ENCODE data around the gene BCAP31.

The BCAP31 gene

DNA sequence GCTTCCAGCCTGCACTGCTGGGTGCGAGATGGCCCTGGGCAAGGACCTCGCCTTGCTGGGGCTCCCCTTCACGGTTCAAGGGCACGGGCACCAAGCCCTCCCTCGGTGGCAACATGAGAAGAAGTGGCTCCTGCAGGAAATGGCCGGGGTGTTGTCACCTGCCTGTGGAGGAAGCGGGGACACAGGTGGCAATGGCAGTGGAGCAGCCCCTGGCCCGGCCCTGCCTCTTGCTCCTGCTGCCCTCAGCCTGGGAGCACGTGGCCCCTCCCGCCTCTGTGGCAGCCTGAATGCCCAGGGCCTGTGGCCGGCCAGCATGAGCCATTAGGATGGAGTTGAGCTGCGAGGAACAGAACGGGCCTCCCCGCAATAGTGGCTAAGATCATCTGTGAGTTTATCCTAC, 17.3 kb upstream of the BCAP31 start:
- Histone ChIP-seq H3K27me3 (ENCODE audit: insufficient read depth, insufficient read length) (no peaks in the 10 kb centered on the region), H3K4me3 (ENCODE audit: insufficient read length, low read depth) (no peak overlapping the region), H3K36me3 (ENCODE audit: insufficient read depth, insufficient read length, low read length) (no peaks in the 10 kb centered on the region), H3K4me1 (ENCODE audit: insufficient read depth, insufficient read length) (no peaks in the 10 kb centered on the region), H3K9me3 (ENCODE audit: insufficient read depth, low read length) (no peaks in the 10 kb centered on the region), H3K9ac (ENCODE audit: insufficient read length, low read depth) (no peak overlapping the region)
- TF ChIP-seq ZNF274 (IDR thresholded peaks at IDR 0.05; ENCODE audit: low read depth, low read length): no peak
- no peak for TF ChIP-seq YY1 (IDR thresholded peaks at IDR 0.05; ENCODE audit: insufficient read depth, insufficient read length)
- no peak for TF ChIP-seq SUZ12 (IDR thresholded peaks at IDR 0.05; ENCODE audit: extremely low read depth, insufficient read depth, insufficient read length)
- no peak for DNase-seq (ENCODE audit: low read depth, low spot score)

- Histone ChIP-seq H3K36me3 (ENCODE audit: insufficient read depth, insufficient read length, low read length) (no peaks in the 10 kb centered on the region), H3K4me1 (ENCODE audit: insufficient read depth, insufficient read length) (peaks cover 2% of the 10 kb centered on the region), H3K9ac (ENCODE audit: insufficient read length, low read depth) (no peak overlapping the region), H3K27me3 (ENCODE audit: insufficient read depth, insufficient read length) (no peaks in the 10 kb centered on the region), H3K4me3 (ENCODE audit: insufficient read length, low read depth) (no peak overlapping the region), H3K9me3 (ENCODE audit: insufficient read depth, low read length) (no peaks in the 10 kb centered on the region)
- no peak for TF ChIP-seq YY1 (IDR thresholded peaks at IDR 0.05; ENCODE audit: insufficient read depth, insufficient read length)
- TF ChIP-seq ZNF274 (IDR thresholded peaks at IDR 0.05; ENCODE audit: low read depth, low read length): no peak
- TF ChIP-seq SUZ12 (IDR thresholded peaks at IDR 0.05; ENCODE audit: extremely low read depth, insufficient read depth, insufficient read length): no peak
- DNase-seq (ENCODE audit: low read depth, low spot score): no peak
These were observed 16.5 kb upstream of the BCAP31 start for GRCh38 chrX:153740631-153741222.

DNA sequence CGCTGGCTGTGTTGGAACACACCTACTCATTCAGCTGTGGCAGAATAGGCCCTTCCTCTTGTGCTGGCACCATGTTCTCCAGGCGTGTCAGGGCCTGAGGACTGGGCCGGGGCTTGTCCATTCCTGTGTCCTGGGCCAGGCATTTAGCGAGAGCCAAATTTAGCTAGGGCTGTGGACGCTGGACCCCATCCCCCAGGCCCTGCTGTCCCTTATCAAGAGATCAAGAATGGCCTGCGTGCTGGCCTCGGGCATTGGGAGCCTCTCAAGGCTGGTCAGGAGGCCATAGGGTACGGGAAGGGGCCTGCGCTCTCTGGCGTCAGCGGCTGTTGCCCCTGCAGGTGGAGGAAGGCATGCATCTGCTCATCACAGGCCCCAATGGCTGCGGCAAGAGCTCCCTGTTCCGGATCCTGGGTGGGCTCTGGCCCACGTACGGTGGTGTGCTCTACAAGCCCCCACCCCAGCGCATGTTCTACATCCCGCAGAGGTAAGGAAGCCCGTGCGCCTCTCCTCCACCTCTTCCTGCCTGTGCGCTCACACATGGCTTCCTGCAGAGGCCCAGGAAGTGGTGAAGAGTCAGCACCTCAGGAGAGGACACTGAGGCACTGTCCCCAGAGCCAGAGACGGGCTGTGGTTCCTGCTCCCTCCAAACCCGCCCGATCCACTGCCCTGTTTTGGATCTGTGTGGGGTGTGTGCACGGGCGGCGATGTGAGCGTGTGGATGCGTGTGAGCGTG, 15.7 kb upstream of the BCAP31 start:
- Histone ChIP-seq H3K27me3 (ENCODE audit: insufficient read depth, insufficient read length) (no peaks in the 10 kb centered on the region), H3K9ac (ENCODE audit: insufficient read length, low read depth) (no peak overlapping the region)
- TF ChIP-seq SUZ12 (IDR thresholded peaks at IDR 0.05; ENCODE audit: extremely low read depth, insufficient read depth, insufficient read length) (no peak), ZNF274 (IDR thresholded peaks at IDR 0.05; ENCODE audit: low read depth, low read length) (no peak), YY1 (IDR thresholded peaks at IDR 0.05; ENCODE audit: insufficient read depth, insufficient read length) (no peak)

DNA sequence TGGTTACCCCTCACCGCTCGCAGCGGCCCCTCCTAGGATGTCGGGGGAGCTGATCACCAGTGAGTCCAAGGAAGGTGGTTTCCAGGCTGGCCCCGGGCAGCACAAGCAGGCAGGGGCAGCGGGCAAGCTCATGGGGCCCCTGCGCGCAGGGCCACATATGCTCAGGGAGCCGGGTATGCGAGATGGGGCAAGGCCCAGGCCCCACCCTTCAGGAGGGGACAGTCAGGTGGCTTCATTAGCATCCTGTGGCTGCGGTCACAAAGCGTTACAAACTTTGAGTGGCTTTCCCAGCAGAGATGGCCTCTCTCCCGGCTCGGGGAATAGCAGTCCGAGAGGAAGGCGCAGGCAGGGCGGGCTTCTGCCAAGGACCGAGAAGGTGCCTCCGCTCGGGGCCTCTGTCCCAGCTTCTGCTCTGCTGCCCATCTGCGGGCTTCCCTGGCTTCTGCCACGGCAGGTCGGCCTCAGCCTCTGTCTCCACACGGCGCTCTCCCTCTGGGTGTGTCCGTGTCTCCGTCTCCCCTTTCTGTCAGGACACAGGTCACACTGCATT, 13.9 kb upstream of the BCAP31 start:
- peaks cover 2% of the 10 kb centered on the region for H3K4me1 ChIP-seq (ENCODE audit: insufficient read depth, insufficient read length)
- H3K36me3 ChIP-seq (ENCODE audit: insufficient read depth, insufficient read length, low read length): no peaks in the 10 kb centered on the region
- TF ChIP-seq YY1 (IDR thresholded peaks at IDR 0.05; ENCODE audit: insufficient read depth, insufficient read length) (no peak), ZNF274 (IDR thresholded peaks at IDR 0.05; ENCODE audit: low read depth, low read length) (no peak), SUZ12 (IDR thresholded peaks at IDR 0.05; ENCODE audit: extremely low read depth, insufficient read depth, insufficient read length) (no peak)
- no peak for DNase-seq (ENCODE audit: low read depth, low spot score)
- no peaks in the 10 kb centered on the region for H3K27me3 ChIP-seq (ENCODE audit: insufficient read depth, insufficient read length)
- H3K9me3 ChIP-seq (ENCODE audit: insufficient read depth, low read length): no peaks in the 10 kb centered on the region
- no peak overlapping the region for H3K9ac ChIP-seq (ENCODE audit: insufficient read length, low read depth)
- H3K4me3 ChIP-seq (ENCODE audit: insufficient read length, low read depth): no peak overlapping the region

More for the DNA sequence above, 15.7 kb upstream of the BCAP31 start:
- Histone ChIP-seq H3K4me1 (ENCODE audit: insufficient read depth, insufficient read length) (peaks cover 2% of the 10 kb centered on the region), H3K9me3 (ENCODE audit: insufficient read depth, low read length) (no peaks in the 10 kb centered on the region), H3K36me3 (ENCODE audit: insufficient read depth, insufficient read length, low read length) (no peaks in the 10 kb centered on the region), H3K4me3 (ENCODE audit: insufficient read length, low read depth) (no peak overlapping the region)
- DNase-seq (ENCODE audit: low read depth, low spot score): no peak

GRCh38 chrX:153736871-153737441, 12.8 kb upstream of the BCAP31 start:
- DNase-seq (ENCODE audit: low read depth, low spot score): no peak
- H3K27me3 ChIP-seq (ENCODE audit: insufficient read depth, insufficient read length): no peaks in the 10 kb centered on the region
- no peaks in the 10 kb centered on the region for H3K36me3 ChIP-seq (ENCODE audit: insufficient read depth, insufficient read length, low read length)
- no peak overlapping the region for H3K9ac ChIP-seq (ENCODE audit: insufficient read length, low read depth)
- H3K4me1 ChIP-seq (ENCODE audit: insufficient read depth, insufficient read length): peaks cover 2% of the 10 kb centered on the region
- TF ChIP-seq ZNF274 (IDR thresholded peaks at IDR 0.05; ENCODE audit: low read depth, low read length) (no peak), YY1 (IDR thresholded peaks at IDR 0.05; ENCODE audit: insufficient read depth, insufficient read length) (no peak), SUZ12 (IDR thresholded peaks at IDR 0.05; ENCODE audit: extremely low read depth, insufficient read depth, insufficient read length) (no peak)
- H3K9me3 ChIP-seq (ENCODE audit: insufficient read depth, low read length): no peaks in the 10 kb centered on the region
- no peak overlapping the region for H3K4me3 ChIP-seq (ENCODE audit: insufficient read length, low read depth)

GRCh38 chrX:153736071-153736820, 12.1 kb upstream of the BCAP31 start:
- TF ChIP-seq ZNF274 (IDR thresholded peaks at IDR 0.05; ENCODE audit: low read depth, low read length): no peak
- TF ChIP-seq YY1 (IDR thresholded peaks at IDR 0.05; ENCODE audit: insufficient read depth, insufficient read length): no peak
- no peak for TF ChIP-seq SUZ12 (IDR thresholded peaks at IDR 0.05; ENCODE audit: extremely low read depth, insufficient read depth, insufficient read length)
- no peak for DNase-seq (ENCODE audit: low read depth, low spot score)
- H3K27me3 ChIP-seq (ENCODE audit: insufficient read depth, insufficient read length): no peaks in the 10 kb centered on the region
- no peak overlapping the region for H3K9ac ChIP-seq (ENCODE audit: insufficient read length, low read depth)
- H3K9me3 ChIP-seq (ENCODE audit: insufficient read depth, low read length): 0 out of 2 replicates have a peak, but pooled peaks cover 1% of the 10 kb centered on the region
- H3K4me1 ChIP-seq (ENCODE audit: insufficient read depth, insufficient read length): peaks cover 2% of the 10 kb centered on the region
- H3K36me3 ChIP-seq (ENCODE audit: insufficient read depth, insufficient read length, low read length): no peaks in the 10 kb centered on the region
- H3K4me3 ChIP-seq (ENCODE audit: insufficient read length, low read depth): no peak overlapping the region
